Activated naive CD4-positive, alpha-beta T cell treated with anti-CD3 and anti-CD28 coated beads, Interleukin-2, amount 50 U/mL, for 72 hours (primary cell): ENCODE data around the gene HPDL. TPM values are rescaled to one million over a fixed set of nuclear protein-coding genes. Genes with fewer than 3 reads are reported as not detected.

ENCODE experiments used
- ATAC-seq, 2 donors: fragments of 150-1000 bp; cut with Tn5 transposase; 2 replicates each; pipeline ENCODE4 v1.10.0; 2021; ENCODE audit warnings: mild to moderate bottlenecking in 2 of 2, moderate library complexity in 2 of 2
- DNase-seq, 2 donors: peaks; one replicate each; pipeline ENCODE4 v3.0.0; 2021 to 2022; ENCODE audit warnings: low spot score in 2 of 2
- H3K27ac Mint-ChIP-seq, 2 donors: one replicate each; pipeline ENCODE4 v1.8.0; 2022; ENCODE audit warnings: mild to moderate bottlenecking in 2 of 2, mixed read lengths in 2 of 2
- H3K36me3 Mint-ChIP-seq, 2 donors: one replicate each; pipeline ENCODE4 v1.8.0; 2022; ENCODE audit warnings: mixed read lengths in 2 of 2
- H3K9me3 Mint-ChIP-seq, 2 donors: one replicate each; pipeline ENCODE4 v1.8.0; 2022; ENCODE audit warnings: mixed read lengths in 2 of 2
- total RNA-seq, 2 donors: library from RNA; stranded (reverse); gene quantifications; one replicate each; pipeline ENCODE4 v1.2.3, GENCODE V29; 2022

HPDL gene
- total RNA-seq, 2 donors from 2014 or later, result 6.1 to 19.8 TPM

GRCh38 chr1:45306905-45307304 is 19.8 kb upstream of the HPDL start:
- Mint-ChIP-seq H3K36me3 (no peaks in the 10 kb centered on the region), H3K27ac (peak overlapping the region in 1 of 2 donors; percentile 93), H3K9me3 (no peaks in the 10 kb centered on the region)
- ATAC-seq, result no peak
- no peak for DNase-seq

GRCh38 chr1:45314266-45314665 is 12.4 kb upstream of the HPDL start:
- ATAC-seq (no peak), DNase-seq (no peak)
- Mint-ChIP-seq H3K36me3 (no peaks in the 10 kb centered on the region), H3K9me3 (no peaks in the 10 kb centered on the region), H3K27ac (no peak overlapping the region)

GRCh38 chr1:45317166-45317565 is 9.5 kb upstream of the HPDL start:
- Mint-ChIP-seq H3K36me3 (no peaks in the 10 kb centered on the region), H3K9me3 (no peaks in the 10 kb centered on the region), H3K27ac (no peak overlapping the region)
- DNase-seq, result no peak
- ATAC-seq, result no peak

- Mint-ChIP-seq H3K9me3 (no peaks in the 10 kb centered on the region), H3K27ac (no peak overlapping the region), H3K36me3 (no peaks in the 10 kb centered on the region)
- ATAC-seq, result no peak
- DNase-seq, result no peak
Observed at GRCh38 chr1:45319761-45320160, 6.9 kb upstream of the HPDL start.

- DNase-seq (no peak), ATAC-seq (no peak)
- no peak overlapping the region for H3K27ac Mint-ChIP-seq
- H3K36me3 Mint-ChIP-seq, result no peaks in the 10 kb centered on the region
- H3K9me3 Mint-ChIP-seq, result no peaks in the 10 kb centered on the region
Observed at GRCh38 chr1:45321444-45321843, 5.3 kb upstream of the HPDL start.

- peaks cover under 1% of the 10 kb centered on the region in 2 donors for H3K36me3 Mint-ChIP-seq
- H3K9me3 Mint-ChIP-seq, result no peaks in the 10 kb centered on the region
- no peak overlapping the region for H3K27ac Mint-ChIP-seq
- no peak for DNase-seq
- ATAC-seq, result no peak
Observed at GRCh38 chr1:45322486-45323040, 4.1 kb upstream of the HPDL start.

- no peak for ATAC-seq
- no peaks in the 10 kb centered on the region for H3K9me3 Mint-ChIP-seq
- DNase-seq, result no peak
- peaks cover 7 to 13% of the 10 kb centered on the region in 2 donors for H3K36me3 Mint-ChIP-seq
- peak overlapping the region; percentile 77 to 80 for H3K27ac Mint-ChIP-seq
Observed at GRCh38 chr1:45325851-45326506, 716 bp upstream of the HPDL start.

GRCh38 chr1:45327644-45328515 is 1.2 kb downstream of the HPDL start:
- Mint-ChIP-seq H3K36me3 (peaks cover 7 to 13% of the 10 kb centered on the region in 2 donors), H3K9me3 (no peaks in the 10 kb centered on the region), H3K27ac (peak overlapping the region; percentile 36 to 80)
- ATAC-seq, result no peak
- DNase-seq, result no peak

- no peak for ATAC-seq
- H3K27ac Mint-ChIP-seq, result peak overlapping the region; percentile 80 to 86
- H3K36me3 Mint-ChIP-seq, result peaks cover 7 to 13% of the 10 kb centered on the region in 2 donors
- no peak for DNase-seq
- no peaks in the 10 kb centered on the region for H3K9me3 Mint-ChIP-seq
Observed at GRCh38 chr1:45328680-45329079, 2.0 kb downstream of the HPDL start.

GRCh38 chr1:45329445-45329844 is 2.8 kb downstream of the HPDL start:
- Mint-ChIP-seq H3K36me3 (peaks cover 7 to 13% of the 10 kb centered on the region in 2 donors), H3K27ac (peak overlapping the region; percentile 37 to 72), H3K9me3 (no peaks in the 10 kb centered on the region)
- DNase-seq (no peak), ATAC-seq (peak in 1 of 2 donors; percentile 45)

- ATAC-seq, result no peak
- Mint-ChIP-seq H3K9me3 (no peaks in the 10 kb centered on the region), H3K27ac (no peak overlapping the region), H3K36me3 (peaks cover 7 to 13% of the 10 kb centered on the region in 2 donors)
- no peak for DNase-seq
Observed at GRCh38 chr1:45331436-45332345, 5.0 kb downstream of the HPDL start.

GRCh38 chr1:45332346-45332720 is 5.6 kb downstream of the HPDL start:
- no peak for DNase-seq
- no peak overlapping the region for H3K27ac Mint-ChIP-seq
- no peak for ATAC-seq
- peaks cover 7 to 16% of the 10 kb centered on the region in 2 donors for H3K36me3 Mint-ChIP-seq
- H3K9me3 Mint-ChIP-seq, result no peaks in the 10 kb centered on the region

- ATAC-seq (no peak), DNase-seq (no peak)
- Mint-ChIP-seq H3K9me3 (peaks cover 0 to 5% of the 10 kb centered on the region in 2 donors), H3K36me3 (peaks cover 16 to 24% of the 10 kb centered on the region in 2 donors), H3K27ac (peak overlapping the region in 1 of 2 donors; percentile 72)
Observed at GRCh38 chr1:45334308-45335245, 7.9 kb downstream of the HPDL start.

- peak overlapping the region in 1 of 2 donors; percentile 72 for H3K27ac Mint-ChIP-seq
- DNase-seq (no peak), ATAC-seq (no peak)
- peaks cover 29 to 35% of the 10 kb centered on the region in 2 donors for H3K36me3 Mint-ChIP-seq
- H3K9me3 Mint-ChIP-seq, result peaks cover 0 to 5% of the 10 kb centered on the region in 2 donors
Observed at GRCh38 chr1:45335855-45336324, 9.2 kb downstream of the HPDL start.

- ATAC-seq (no peak), DNase-seq (no peak)
- Mint-ChIP-seq H3K9me3 (peaks cover 0 to 5% of the 10 kb centered on the region in 2 donors), H3K36me3 (peaks cover 41 to 47% of the 10 kb centered on the region in 2 donors), H3K27ac (peak overlapping the region in 1 of 2 donors; percentile 97)
Observed at GRCh38 chr1:45337630-45338325, 11.1 kb downstream of the HPDL start.
